RWPE2 (cell line): Measurements from ENCODE around the gene CRAT.

Source experiments
- ATAC-seq: fragments of 200-7000 bp; cut with Tn5 transposase; 3 replicates; pipeline ENCODE4 v1.9.1; 2021; ENCODE audit warnings: low read depth
- DNase-seq: peaks from one replicate; pipeline ENCODE4 v3.0.0-alpha.2; 2020; ENCODE audit warnings: low spot score
- H3K27ac ChIP-seq: fragments of 450-650 bp; 2 replicates; pipeline ENCODE4 v1.5.1; 2017; ENCODE audit warnings: mild to moderate bottlenecking; ENCODE audit not compliant: poor library complexity, severe bottlenecking
- H3K27me3 ChIP-seq: fragments of 250-450 bp; sonication (Bioruptor Pico); 2 replicates; pipeline ENCODE4 v1.5.1; 2021; ENCODE audit warnings: mild to moderate bottlenecking, moderate library complexity; ENCODE audit not compliant: insufficient read depth, poor library complexity, severe bottlenecking
- H3K36me3 ChIP-seq: fragments of 250-450 bp; sonication (Bioruptor Pico); 2 replicates; pipeline ENCODE4 v1.5.1; 2020; ENCODE audit warnings: low read depth, mild to moderate bottlenecking, moderate library complexity
- H3K4me1 ChIP-seq: fragments of 250-450 bp; sonication (Bioruptor Pico); 2 replicates; pipeline ENCODE4 v1.5.1; 2021; ENCODE audit warnings: mild to moderate bottlenecking, moderate library complexity; ENCODE audit not compliant: insufficient read depth, poor library complexity, severe bottlenecking
- H3K4me3 ChIP-seq: fragments of 250-450 bp; sonication (Bioruptor Pico); 2 replicates; pipeline ENCODE4 v1.5.1; 2021; ENCODE audit warnings: mild to moderate bottlenecking, moderate library complexity; ENCODE audit not compliant: severe bottlenecking
- H3K9me3 ChIP-seq: fragments of 250-450 bp; sonication (Bioruptor Pico); 2 replicates; pipeline ENCODE4 v1.5.1; 2021; ENCODE audit warnings: mild to moderate bottlenecking, moderate library complexity; ENCODE audit not compliant: severe bottlenecking
- TF ChIP-seq, protein P1 (sequence below): fragments of 450-650 bp; IDR thresholded peaks from one replicate; pipeline ENCODE4 v1.5.1; 2017; ENCODE audit warnings: mild to moderate bottlenecking, moderate library complexity; ENCODE audit not compliant: poor library complexity, severe bottlenecking

The CRAT gene

DNA sequence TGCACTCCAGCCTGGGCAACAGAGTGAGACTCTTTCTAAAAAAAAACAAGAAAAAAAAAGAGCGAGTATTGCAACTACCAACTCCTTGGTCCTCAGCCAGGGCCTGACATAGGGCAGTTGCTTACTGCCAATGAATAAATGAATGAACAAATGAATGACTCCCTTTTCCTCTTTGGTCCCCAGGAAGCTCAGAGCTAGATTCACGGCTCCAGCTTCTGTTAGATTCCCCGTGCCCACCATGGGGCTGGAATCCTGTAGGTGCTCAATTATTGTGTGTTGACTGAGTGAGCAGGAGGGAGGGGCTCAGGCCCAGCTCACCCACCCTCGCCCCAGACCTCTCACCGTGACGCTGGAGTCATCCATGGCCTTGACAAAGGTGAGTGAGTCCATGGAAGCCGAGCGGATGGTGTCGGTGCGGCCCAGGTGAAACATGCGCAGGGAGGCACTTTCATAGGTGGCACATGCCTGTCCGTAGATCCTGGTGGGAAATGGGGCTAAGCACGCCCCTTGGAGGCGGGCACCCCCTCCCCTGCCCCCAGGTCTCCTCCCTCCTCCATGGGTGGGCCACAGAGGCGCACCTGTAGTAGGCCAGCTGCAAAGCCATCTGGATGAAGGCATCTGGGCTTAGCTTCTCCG, 12.8 kb downstream of the CRAT start:
- no peak for ATAC-seq
- TF ChIP-seq, protein P1, sequence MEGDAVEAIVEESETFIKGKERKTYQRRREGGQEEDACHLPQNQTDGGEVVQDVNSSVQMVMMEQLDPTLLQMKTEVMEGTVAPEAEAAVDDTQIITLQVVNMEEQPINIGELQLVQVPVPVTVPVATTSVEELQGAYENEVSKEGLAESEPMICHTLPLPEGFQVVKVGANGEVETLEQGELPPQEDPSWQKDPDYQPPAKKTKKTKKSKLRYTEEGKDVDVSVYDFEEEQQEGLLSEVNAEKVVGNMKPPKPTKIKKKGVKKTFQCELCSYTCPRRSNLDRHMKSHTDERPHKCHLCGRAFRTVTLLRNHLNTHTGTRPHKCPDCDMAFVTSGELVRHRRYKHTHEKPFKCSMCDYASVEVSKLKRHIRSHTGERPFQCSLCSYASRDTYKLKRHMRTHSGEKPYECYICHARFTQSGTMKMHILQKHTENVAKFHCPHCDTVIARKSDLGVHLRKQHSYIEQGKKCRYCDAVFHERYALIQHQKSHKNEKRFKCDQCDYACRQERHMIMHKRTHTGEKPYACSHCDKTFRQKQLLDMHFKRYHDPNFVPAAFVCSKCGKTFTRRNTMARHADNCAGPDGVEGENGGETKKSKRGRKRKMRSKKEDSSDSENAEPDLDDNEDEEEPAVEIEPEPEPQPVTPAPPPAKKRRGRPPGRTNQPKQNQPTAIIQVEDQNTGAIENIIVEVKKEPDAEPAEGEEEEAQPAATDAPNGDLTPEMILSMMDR: no peak
- peaks cover 3% of the 10 kb centered on the region for H3K4me1 ChIP-seq
- H3K36me3 ChIP-seq: no peaks in the 10 kb centered on the region
- no peaks in the 10 kb centered on the region for H3K27me3 ChIP-seq
- no peaks in the 10 kb centered on the region for H3K9me3 ChIP-seq
- no peak overlapping the region for H3K27ac ChIP-seq
- no peak for DNase-seq
- no peak overlapping the region for H3K4me3 ChIP-seq

DNA sequence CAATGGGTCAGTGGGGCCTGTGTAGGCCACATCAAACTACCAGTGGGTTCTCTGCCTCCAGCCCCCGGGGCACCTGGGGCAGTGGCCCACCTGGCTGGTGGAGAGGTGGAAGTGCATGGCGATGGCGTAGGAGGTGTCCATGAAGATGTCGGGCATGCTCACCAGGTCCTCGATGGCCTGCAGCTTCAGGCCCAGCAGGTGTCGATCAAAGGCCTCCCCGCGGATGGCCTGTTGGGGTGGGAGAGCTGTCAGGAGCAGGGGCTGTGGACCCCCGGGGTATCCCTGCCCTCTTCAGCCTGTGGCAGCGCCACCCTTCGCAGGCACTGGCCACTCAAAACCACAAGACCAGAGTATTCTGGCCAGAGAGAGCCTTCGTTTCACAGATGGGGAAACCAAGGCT, 14.7 kb downstream of the CRAT start:
- no peaks in the 10 kb centered on the region for H3K4me1 ChIP-seq
- TF ChIP-seq, protein P1: no peak
- no peak overlapping the region for H3K27ac ChIP-seq
- no peak overlapping the region for H3K4me3 ChIP-seq
- DNase-seq (no peak), ATAC-seq (no peak)
- no peaks in the 10 kb centered on the region for H3K9me3 ChIP-seq
- no peaks in the 10 kb centered on the region for H3K36me3 ChIP-seq
- no peaks in the 10 kb centered on the region for H3K27me3 ChIP-seq

DNA sequence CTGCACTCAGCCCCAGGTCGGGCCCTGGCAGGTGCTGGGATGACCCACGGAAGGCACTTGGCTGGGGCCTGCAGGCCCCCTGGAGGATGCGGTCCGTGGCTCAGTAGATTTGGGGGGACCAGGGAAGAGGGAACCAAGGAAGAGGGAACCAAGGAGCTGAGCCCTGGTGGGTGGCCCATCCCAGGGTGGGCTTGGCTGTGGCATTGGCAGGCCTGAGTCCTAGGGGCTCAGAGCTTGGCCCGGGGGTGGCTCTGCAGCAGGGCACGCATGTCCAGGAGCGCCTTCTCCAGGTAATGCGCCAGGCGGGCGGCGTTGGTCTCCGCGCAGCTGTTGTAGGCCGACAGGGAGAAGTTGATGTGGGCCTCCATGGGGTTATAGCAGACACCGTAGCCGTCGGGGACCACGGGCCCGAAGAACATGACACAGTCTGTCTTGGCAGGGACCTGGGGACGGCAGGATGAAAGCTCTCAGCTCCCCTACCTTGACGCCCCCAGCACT, 15.4 kb downstream of the CRAT start:
- Histone ChIP-seq H3K27me3 (no peaks in the 10 kb centered on the region), H3K4me3 (no peak overlapping the region), H3K36me3 (peaks cover 1% of the 10 kb centered on the region; the same call in 1 of the 2 replicates), H3K4me1 (no peaks in the 10 kb centered on the region), H3K27ac (no peak overlapping the region), H3K9me3 (no peaks in the 10 kb centered on the region)
- no peak for ATAC-seq
- TF ChIP-seq, protein P1: no peak
- DNase-seq: no peak

DNA sequence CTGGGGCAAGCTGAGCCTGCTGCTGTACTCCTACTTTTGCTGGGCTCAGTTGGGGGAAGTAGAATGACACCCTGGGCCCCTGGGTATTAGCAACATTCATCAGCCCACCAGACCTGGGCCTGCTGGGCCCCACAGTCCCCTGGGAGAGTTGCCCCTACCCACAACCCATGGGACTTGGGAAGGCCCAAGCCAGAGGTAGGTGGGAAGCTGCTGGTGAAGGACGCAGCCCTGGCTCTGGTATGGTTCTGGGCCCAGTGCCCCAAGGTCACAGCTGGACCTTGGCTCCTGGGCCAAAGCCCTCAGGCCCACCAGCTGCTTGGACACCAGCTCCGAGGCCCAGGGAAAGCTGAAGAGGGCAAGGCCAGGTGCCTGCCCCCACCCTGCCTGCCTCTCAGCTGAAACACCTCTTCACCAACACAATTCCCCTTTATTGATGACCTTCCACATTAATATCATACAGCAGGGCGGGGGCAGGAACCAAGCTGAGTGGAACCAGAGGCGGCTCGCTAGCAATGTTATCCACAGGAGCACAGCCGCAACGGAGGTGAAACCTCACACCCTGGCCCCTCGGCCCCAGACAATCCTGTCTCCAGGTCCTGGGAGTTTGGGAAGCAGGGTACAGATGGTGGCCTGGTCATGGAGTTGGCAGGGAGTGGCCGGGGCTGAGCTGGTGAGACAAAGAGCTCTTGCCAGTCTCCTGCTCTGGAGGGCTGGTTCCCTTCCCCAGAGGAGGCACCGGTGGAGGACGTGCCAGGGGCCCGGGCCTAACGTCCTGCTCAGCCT, 16.0 kb downstream of the CRAT start:
- peaks cover 3% of the 10 kb centered on the region; the same call in 1 of the 2 replicates for H3K36me3 ChIP-seq
- no peak; the same call in 2 of the 3 replicates for ATAC-seq
- no peak overlapping the region for H3K4me3 ChIP-seq

More for the DNA sequence above, 16.0 kb downstream of the CRAT start:
- no peaks in the 10 kb centered on the region for H3K27me3 ChIP-seq
- no peak for DNase-seq
- TF ChIP-seq, protein P1: no peak
- no peaks in the 10 kb centered on the region for H3K9me3 ChIP-seq
- H3K4me1 ChIP-seq: no peaks in the 10 kb centered on the region
- H3K27ac ChIP-seq: no peak overlapping the region
